MM.1S (cell line): ENCODE results near the gene GRB10.

Experiments used
- DNase-seq: peaks from one replicate; pipeline ENCODE4 v3.0.0-alpha.2; 2015
- H2AFZ ChIP-seq: fragments of 300-600 bp; sonication (generic); 2 replicates; pipeline ENCODE4 v1.6.0; 2016; ENCODE audit warnings: antibody characterized with exemption, low read length
- H3F3A ChIP-seq: fragments of 300-600 bp; sonication (generic); 2 replicates; pipeline ENCODE4 v1.6.1; 2016; ENCODE audit warnings: mild to moderate bottlenecking, antibody characterized with exemption, low read length, moderate library complexity, mixed read lengths; ENCODE audit not compliant: insufficient read depth
- H3K27ac ChIP-seq: fragments of 300-600 bp; sonication (generic); 2 replicates; pipeline ENCODE4 v1.5.1; 2016; ENCODE audit warnings: mild to moderate bottlenecking, low read length
- H3K27me3 ChIP-seq: fragments of 300-600 bp; sonication (generic); replicated peaks from 2 replicates; pipeline ENCODE4 v1.6.0; 2016; ENCODE audit warnings: low read length; ENCODE audit not compliant: insufficient read depth
- H3K36me3 ChIP-seq: fragments of 300-600 bp; sonication (generic); replicated peaks from 2 replicates; pipeline ENCODE4 v1.6.1; 2016; ENCODE audit warnings: mild to moderate bottlenecking, low read length, mixed read lengths; ENCODE audit not compliant: insufficient read depth
- H3K4me1 ChIP-seq: fragments of 300-600 bp; sonication (generic); 2 replicates; pipeline ENCODE4 v1.6.1; 2016; ENCODE audit warnings: low read length, mixed read lengths
- H3K4me2 ChIP-seq: fragments of 300-600 bp; sonication (generic); 2 replicates; pipeline ENCODE4 v1.6.0; 2016; ENCODE audit warnings: low read depth, low read length
- H3K4me3 ChIP-seq: fragments of 300-600 bp; sonication (generic); 2 replicates; pipeline ENCODE4 v1.5.1; 2016; ENCODE audit warnings: low read length, mixed read lengths
- H3K79me2 ChIP-seq: fragments of 300-600 bp; sonication (generic); 2 replicates; pipeline ENCODE4 v1.6.1; 2016; ENCODE audit warnings: mixed run types, low read length, mixed read lengths
- H3K9ac ChIP-seq: fragments of 300-600 bp; sonication (generic); 2 replicates; pipeline ENCODE4 v1.6.1; 2016; ENCODE audit warnings: low read length, mixed read lengths
- H3K9me2 ChIP-seq: fragments of 300-600 bp; sonication (generic); replicated peaks from 2 replicates; pipeline ENCODE4 v1.6.1; 2016; ENCODE audit warnings: mild to moderate bottlenecking, low read length, mixed read lengths; ENCODE audit not compliant: insufficient read depth
- H3K9me3 ChIP-seq: fragments of 300-600 bp; sonication (generic); replicated peaks from 2 replicates; pipeline ENCODE4 v1.6.1; 2016; ENCODE audit warnings: mild to moderate bottlenecking, low read length, mixed read lengths; ENCODE audit not compliant: insufficient read depth
- H4K20me1 ChIP-seq: fragments of 300-600 bp; sonication (generic); 2 replicates; pipeline ENCODE4 v1.6.1; 2016; ENCODE audit warnings: mild to moderate bottlenecking, low read length, moderate library complexity, mixed read lengths; ENCODE audit not compliant: insufficient read depth
- EZH2 ChIP-seq: fragments of 300-600 bp; sonication (generic); optimal IDR thresholded peaks from 2 replicates; pipeline ENCODE3; 2017; ENCODE audit warnings: low read depth, mild to moderate bottlenecking, antibody characterized with exemption, low read length, mixed read lengths
- EZH2phosphoT487 ChIP-seq: fragments of 300-600 bp; sonication (generic); IDR thresholded peaks from 2 replicates; pipeline ENCODE4 v1.6.1; 2018; ENCODE audit warnings: antibody characterized with exemption, low read length
- TF ChIP-seq, protein P1 (sequence below): fragments of 300-600 bp; sonication (generic); IDR thresholded peaks from 2 replicates; pipeline ENCODE4 v1.5.1; 2016; ENCODE audit warnings: antibody characterized with exemption, low read length, mixed read lengths

Gene GRB10

DNA sequence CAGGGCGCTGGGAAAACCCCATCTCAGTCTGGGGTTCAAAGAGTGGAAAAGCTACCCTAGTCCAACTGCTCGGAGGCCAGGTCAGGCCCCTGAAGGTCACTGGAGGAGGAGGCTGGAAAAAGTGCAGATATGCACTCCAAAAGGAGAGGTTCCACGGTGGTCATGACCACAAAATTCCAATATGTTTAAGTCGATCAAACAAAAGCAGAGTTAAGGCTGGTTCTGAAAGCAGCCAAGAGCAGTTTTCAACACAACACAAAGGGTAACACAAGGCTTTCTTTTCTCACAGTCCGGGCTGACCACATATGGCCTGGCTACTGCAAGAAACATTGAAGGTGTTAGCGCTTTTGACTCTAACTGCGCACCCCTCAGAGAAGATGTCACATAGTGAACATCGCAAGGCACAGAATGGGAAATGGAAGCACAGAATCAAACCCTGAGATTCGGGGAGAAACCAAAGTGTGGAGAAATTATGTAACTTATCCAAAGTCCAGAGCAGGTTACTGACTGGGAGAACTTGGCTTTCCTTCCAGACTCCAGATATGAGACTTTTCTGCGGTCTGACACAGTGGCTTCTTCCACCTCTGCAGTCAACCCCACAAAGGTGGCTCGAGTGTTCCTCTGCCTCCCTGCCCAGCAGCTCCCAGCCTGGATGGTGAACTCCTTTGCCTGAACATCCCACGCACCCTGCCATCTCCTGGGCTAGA is 1.3 kb upstream of the GRB10 start:
- TF ChIP-seq EZH2 = no peak
- TF ChIP-seq, protein P1, sequence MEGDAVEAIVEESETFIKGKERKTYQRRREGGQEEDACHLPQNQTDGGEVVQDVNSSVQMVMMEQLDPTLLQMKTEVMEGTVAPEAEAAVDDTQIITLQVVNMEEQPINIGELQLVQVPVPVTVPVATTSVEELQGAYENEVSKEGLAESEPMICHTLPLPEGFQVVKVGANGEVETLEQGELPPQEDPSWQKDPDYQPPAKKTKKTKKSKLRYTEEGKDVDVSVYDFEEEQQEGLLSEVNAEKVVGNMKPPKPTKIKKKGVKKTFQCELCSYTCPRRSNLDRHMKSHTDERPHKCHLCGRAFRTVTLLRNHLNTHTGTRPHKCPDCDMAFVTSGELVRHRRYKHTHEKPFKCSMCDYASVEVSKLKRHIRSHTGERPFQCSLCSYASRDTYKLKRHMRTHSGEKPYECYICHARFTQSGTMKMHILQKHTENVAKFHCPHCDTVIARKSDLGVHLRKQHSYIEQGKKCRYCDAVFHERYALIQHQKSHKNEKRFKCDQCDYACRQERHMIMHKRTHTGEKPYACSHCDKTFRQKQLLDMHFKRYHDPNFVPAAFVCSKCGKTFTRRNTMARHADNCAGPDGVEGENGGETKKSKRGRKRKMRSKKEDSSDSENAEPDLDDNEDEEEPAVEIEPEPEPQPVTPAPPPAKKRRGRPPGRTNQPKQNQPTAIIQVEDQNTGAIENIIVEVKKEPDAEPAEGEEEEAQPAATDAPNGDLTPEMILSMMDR = no peak
- no peak for TF ChIP-seq EZH2phosphoT487
- no peaks in the 10 kb centered on the region for H3K27me3 ChIP-seq
- no peaks in the 10 kb centered on the region for H3K9me3 ChIP-seq
- no peaks in the 10 kb centered on the region for H3K79me2 ChIP-seq
- H2AFZ ChIP-seq = no peak overlapping the region
- no peaks in the 10 kb centered on the region for H3F3A ChIP-seq
- H3K4me3 ChIP-seq = no peak overlapping the region
- H3K4me2 ChIP-seq = no peak overlapping the region
- H3K9ac ChIP-seq = no peak overlapping the region
- H4K20me1 ChIP-seq = no peaks in the 10 kb centered on the region
- H3K27ac ChIP-seq = no peak overlapping the region
- no peaks in the 10 kb centered on the region for H3K9me2 ChIP-seq
- no peaks in the 10 kb centered on the region for H3K36me3 ChIP-seq
- DNase-seq = no peak
- no peaks in the 10 kb centered on the region for H3K4me1 ChIP-seq

GRCh38 chr7:50783303-50783702 is 607 bp upstream of the GRB10 start:
- Histone ChIP-seq H3K9me2 (no peaks in the 10 kb centered on the region), H2AFZ (no peak overlapping the region), H3K9ac (no peak overlapping the region), H4K20me1 (no peaks in the 10 kb centered on the region), H3K27ac (no peak overlapping the region), H3K36me3 (no peaks in the 10 kb centered on the region), H3K4me2 (no peak overlapping the region), H3K4me1 (no peaks in the 10 kb centered on the region), H3K4me3 (no peak overlapping the region), H3K27me3 (no peaks in the 10 kb centered on the region), H3K9me3 (no peaks in the 10 kb centered on the region), H3K79me2 (no peaks in the 10 kb centered on the region), H3F3A (no peaks in the 10 kb centered on the region)
- no peak for DNase-seq
- TF ChIP-seq EZH2 = no peak
- TF ChIP-seq EZH2phosphoT487 = no peak

DNA sequence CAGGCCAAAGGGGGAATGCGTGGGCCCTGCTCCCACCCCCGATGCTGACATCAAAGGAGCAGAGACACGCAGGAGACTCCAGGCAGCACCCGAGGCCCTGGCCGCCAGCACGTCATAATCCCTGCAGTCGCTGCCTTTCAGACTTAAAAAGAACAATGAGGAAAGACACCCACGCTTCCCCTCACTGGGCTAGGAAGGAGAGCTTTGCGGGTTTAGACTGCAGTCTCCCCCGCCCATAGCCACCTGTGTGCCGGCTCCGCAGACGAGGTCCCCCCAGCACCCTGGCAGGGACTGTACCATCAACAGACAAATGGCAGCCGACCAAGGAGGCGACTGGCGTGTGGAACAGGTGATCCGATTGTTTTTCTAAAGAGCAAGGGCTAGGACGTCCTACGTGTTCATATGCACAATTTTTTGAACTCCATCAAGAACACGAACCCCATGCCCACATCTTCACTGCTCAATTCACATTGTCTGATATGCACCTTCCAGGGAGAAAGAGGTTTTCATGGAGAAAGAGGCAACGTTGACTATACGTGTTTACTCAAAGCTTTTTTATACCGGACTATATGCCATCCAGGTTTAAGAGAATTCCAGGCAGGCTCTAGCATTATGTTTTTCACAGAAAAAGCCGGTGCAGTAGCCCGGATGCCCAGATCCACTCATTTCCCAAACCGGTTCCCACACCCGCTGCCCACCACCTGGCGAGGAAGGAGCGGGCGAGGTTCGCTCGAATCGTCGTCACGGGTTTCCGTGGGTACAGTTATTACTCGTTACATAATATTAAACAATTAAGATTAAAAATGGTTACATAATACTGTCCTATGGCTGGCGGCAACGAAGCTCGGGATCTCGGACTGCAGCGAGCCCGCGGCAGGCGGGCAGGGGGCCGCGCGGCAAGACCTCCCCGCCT is 1.1 kb downstream of the GRB10 start:
- H3F3A ChIP-seq = no peaks in the 10 kb centered on the region
- no peak for TF ChIP-seq EZH2phosphoT487
- TF ChIP-seq EZH2 = no peak
- TF ChIP-seq, protein P1 = no peak
- no peaks in the 10 kb centered on the region for H4K20me1 ChIP-seq
- no peaks in the 10 kb centered on the region for H3K9me3 ChIP-seq
- no peaks in the 10 kb centered on the region for H3K9me2 ChIP-seq
- no peak for DNase-seq
- no peaks in the 10 kb centered on the region for H3K36me3 ChIP-seq
- H2AFZ ChIP-seq = no peak overlapping the region
- H3K27me3 ChIP-seq = no peaks in the 10 kb centered on the region
- H3K27ac ChIP-seq = no peak overlapping the region
- no peaks in the 10 kb centered on the region for H3K4me1 ChIP-seq
- no peak overlapping the region for H3K4me2 ChIP-seq
- no peaks in the 10 kb centered on the region for H3K79me2 ChIP-seq
- H3K4me3 ChIP-seq = no peak overlapping the region
- no peak overlapping the region for H3K9ac ChIP-seq
